MM.1S (cell line): ENCODE data around the gene INSYN1.

Experiments used
- CTCF ChIP-seq: fragments of 300-600 bp; sonication (generic); IDR thresholded peaks from 2 replicates; pipeline ENCODE4 v1.5.1; 2016; ENCODE audit warnings: antibody characterized with exemption, low read length, mixed read lengths
- EZH2phosphoT487 ChIP-seq: fragments of 300-600 bp; sonication (generic); IDR thresholded peaks from 2 replicates; pipeline ENCODE4 v1.6.1; 2018; ENCODE audit warnings: antibody characterized with exemption, low read length

GRCh38 chr15:73787621-73788020 lies 34.5 kb upstream of the INSYN1 start:
- TF ChIP-seq CTCF = no peak
- no peak for TF ChIP-seq EZH2phosphoT487
